CD4-positive, alpha-beta T cell treated with Interleukin-1 beta for 1 hour (primary cell): ENCODE data around the gene MLC1.

Source experiments
- DNase-seq, 2 donors: peaks; one replicate each; pipeline ENCODE4 v3.0.0-alpha.2; 2020 to 2022

Gene MLC1

GRCh38 chr22:50014053-50014501 lies 71.1 kb downstream of the MLC1 start:
- DNase-seq, result no peak

DNA sequence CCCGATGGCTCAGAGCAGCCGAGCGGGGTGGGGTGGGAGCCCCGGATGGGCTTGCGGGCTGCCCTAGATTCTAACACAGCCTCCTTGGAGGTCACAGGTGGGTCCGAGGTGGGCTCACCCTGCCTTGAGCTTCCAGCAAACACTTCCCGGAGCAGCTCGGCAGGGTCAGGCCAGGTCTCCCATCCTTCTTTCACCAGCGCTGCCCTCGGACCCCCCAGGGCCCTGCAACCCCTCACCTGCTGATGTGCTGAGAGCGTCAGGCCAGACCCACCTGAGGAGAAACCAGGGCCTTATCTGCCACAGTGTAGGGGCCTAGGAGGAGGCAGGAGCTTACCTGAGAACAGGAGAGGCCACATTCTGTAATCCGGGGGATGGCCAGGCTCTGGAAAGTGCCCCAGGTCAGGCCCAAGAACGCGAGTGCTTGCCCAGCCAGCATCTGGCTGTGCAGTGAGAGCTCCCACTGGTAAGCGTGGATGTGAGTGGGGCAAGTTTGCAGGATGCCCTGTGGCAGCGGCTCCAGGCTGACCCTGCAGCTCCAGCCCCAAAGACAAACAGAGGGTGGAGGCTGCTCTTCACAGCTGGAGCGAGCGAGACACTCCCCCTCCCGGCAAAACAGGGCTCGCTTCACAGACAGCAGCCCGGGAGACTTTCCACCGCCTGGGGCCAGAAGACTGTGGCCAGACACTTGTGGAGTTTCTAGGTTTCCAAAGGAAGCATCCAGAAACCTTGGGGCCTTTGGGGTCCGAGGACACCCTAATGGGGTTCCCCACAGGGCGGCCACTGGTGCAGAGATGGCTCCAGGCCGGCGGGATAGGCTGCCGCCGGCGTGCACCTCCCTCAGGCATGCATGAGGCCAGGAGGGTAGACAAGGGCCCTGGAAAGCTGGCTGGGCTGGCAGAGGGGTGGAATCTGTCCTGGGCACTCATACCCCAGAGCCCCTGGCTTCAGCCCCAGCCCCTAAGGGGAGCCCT lies 72.7 kb downstream of the MLC1 start, which contains the start of gene IL17REL:
Gene IL17REL, minus strand, starts transcription at position 555 of the 971 bp plus-strand sequence. Its CDS starts 119 bp downstream, at position 436.
- DNase-seq, result no peak

- DNase-seq, result no peak
Measured at GRCh38 chr22:50011447-50012210, 73.6 kb downstream of the MLC1 start.

DNA sequence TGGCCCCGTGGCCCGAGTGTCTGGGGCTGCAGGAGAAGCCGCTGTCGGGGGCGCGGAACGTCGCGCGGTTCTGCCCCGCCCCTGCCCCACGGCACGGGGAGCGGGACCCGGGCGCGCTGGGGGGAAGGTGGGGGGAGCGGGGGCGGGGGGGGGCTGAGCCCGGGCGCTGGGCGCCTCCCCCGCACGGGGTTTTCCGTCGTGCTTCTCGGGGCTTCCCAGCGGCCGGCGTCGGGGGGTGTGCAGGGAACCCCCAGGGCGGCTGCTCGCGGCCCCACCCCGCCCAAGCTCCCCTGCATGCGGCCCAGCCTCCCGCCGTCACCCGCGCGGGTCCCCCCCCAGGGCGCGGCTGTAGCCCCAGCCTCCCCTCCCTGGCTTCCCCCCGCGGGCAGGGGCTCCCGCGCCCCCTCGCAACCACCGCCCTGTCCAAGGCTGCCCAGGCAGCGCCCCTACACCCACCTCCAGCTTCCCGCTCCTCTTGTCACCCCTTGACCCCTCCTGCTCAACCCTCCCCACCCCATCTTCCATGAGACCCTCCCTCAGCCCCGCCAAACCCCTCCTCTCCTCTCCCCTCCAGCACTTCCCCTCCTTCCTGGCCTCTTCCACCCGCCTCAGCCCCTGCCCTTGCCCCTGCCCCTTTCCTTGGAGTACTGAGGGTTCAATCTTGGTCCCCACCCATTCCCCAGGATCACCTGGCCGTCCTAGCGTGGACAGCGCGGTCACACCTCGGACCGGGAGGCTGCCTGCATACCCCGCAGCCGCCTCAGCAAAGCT lies 74.4 kb downstream of the MLC1 start:
- peak; percentile 77 to 81 for DNase-seq

GRCh38 chr22:50009765-50010675 lies 75.2 kb downstream of the MLC1 start:
- DNase-seq, result no peak
